Upper lobe of right lung (tissue), 1 donor: Measurements from ENCODE around the gene FCN1. TPM values are rescaled to one million over a fixed set of nuclear protein-coding genes. Genes with fewer than 3 reads are reported as not detected.

Experiments used
- ATAC-seq: fragments of 200-7000 bp; cut with Tn5 transposase; one replicate; pipeline ENCODE4 v1.9.1; 2020; ENCODE audit warnings: mild to moderate bottlenecking, moderate library complexity
- DNase-seq: peaks from one replicate; pipeline ENCODE4 v3.0.0-alpha.2; 2020
- H3K27ac ChIP-seq: fragments of 200-600 bp; one replicate; pipeline ENCODE4 v1.8.0; 2022
- H3K27me3 ChIP-seq: fragments of 200-600 bp; one replicate; pipeline ENCODE4 v1.8.0; 2022; ENCODE audit warnings: mild to moderate bottlenecking
- H3K36me3 ChIP-seq: fragments of 200-600 bp; one replicate; pipeline ENCODE4 v1.8.0; 2022
- H3K4me1 ChIP-seq: fragments of 200-600 bp; one replicate; pipeline ENCODE4 v1.8.0; 2022
- H3K4me3 ChIP-seq: fragments of 200-600 bp; one replicate; pipeline ENCODE4 v1.8.0; 2022; ENCODE audit warnings: mild to moderate bottlenecking
- H3K9me3 ChIP-seq: fragments of 200-600 bp; one replicate; pipeline ENCODE4 v1.8.0; 2022
- CTCF ChIP-seq: fragments of 200-600 bp; IDR thresholded peaks from one replicate; pipeline ENCODE4 v1.8.0; 2022; ENCODE audit warnings: antibody characterized with exemption
- intact Hi-C: fragments of 100-400 bp; cut with DNase I; formaldehyde crosslinking; loops from one replicate; pipeline ENCODE4 v1.11.0; 2022
- total RNA-seq: library from RNA; stranded (reverse); fragmentation: NEBNext Ultra II Directional; extraction: Animal tissue kit (Norgen Biotek cat#: 25700); gene quantifications from one replicate; pipeline ENCODE4 v1.2.1, GENCODE V29; 2021
- donor health status: DM: no; HTN: yes; CAD: no; lungs with severe emphysema.

FCN1 gene
- total RNA-seq, 1 donor from 2014 or later, result 63.0 TPM

- TF ChIP-seq CTCF, result no peak
- peaks cover 10% of the 10 kb centered on the region for H3K27me3 ChIP-seq
- peaks cover 4% of the 10 kb centered on the region for H3K4me1 ChIP-seq
- H3K4me3 ChIP-seq, result no peak overlapping the region
- ATAC-seq (no peak), DNase-seq (peak; percentile 51)
- no peaks in the 10 kb centered on the region for H3K9me3 ChIP-seq
- H3K36me3 ChIP-seq, result no peaks in the 10 kb centered on the region
- intact Hi-C loops, result no loop called here
- no peak overlapping the region for H3K27ac ChIP-seq
Observed at GRCh38 chr9:134964271-134965055, 46.8 kb upstream of the FCN1 start.

- H3K4me1 ChIP-seq, result peaks cover 4% of the 10 kb centered on the region
- H3K4me3 ChIP-seq, result no peak overlapping the region
- no peak overlapping the region for H3K27ac ChIP-seq
- intact Hi-C loops, result no loop called here
- ATAC-seq (no peak), DNase-seq (peak; percentile 21)
- no peaks in the 10 kb centered on the region for H3K9me3 ChIP-seq
- TF ChIP-seq CTCF, result no peak
- no peaks in the 10 kb centered on the region for H3K36me3 ChIP-seq
- H3K27me3 ChIP-seq, result peaks cover 4% of the 10 kb centered on the region
Observed at GRCh38 chr9:134963546-134963945, 45.8 kb upstream of the FCN1 start.

GRCh38 chr9:134962973-134963364 lies 45.3 kb upstream of the FCN1 start:
- no peak for ATAC-seq
- intact Hi-C loops, result no loop called here
- H3K9me3 ChIP-seq, result no peaks in the 10 kb centered on the region
- H3K4me3 ChIP-seq, result no peak overlapping the region
- no peak overlapping the region for H3K27ac ChIP-seq
- no peak for TF ChIP-seq CTCF
- DNase-seq, result peak; percentile 59
- no peaks in the 10 kb centered on the region for H3K36me3 ChIP-seq
- peaks cover 4% of the 10 kb centered on the region for H3K4me1 ChIP-seq
- no peaks in the 10 kb centered on the region for H3K27me3 ChIP-seq

- no peak for TF ChIP-seq CTCF
- Histone ChIP-seq H3K27me3 (no peaks in the 10 kb centered on the region), H3K36me3 (no peaks in the 10 kb centered on the region), H3K4me1 (peaks cover 4% of the 10 kb centered on the region), H3K4me3 (no peak overlapping the region), H3K9me3 (no peaks in the 10 kb centered on the region), H3K27ac (no peak overlapping the region)
- ATAC-seq (no peak), DNase-seq (peak; percentile 55)
- intact Hi-C loops, result no loop called here
Observed at GRCh38 chr9:134962065-134962972, 44.6 kb upstream of the FCN1 start.

- DNase-seq, result peak; percentile 51
- intact Hi-C loops, result no loop called here
- no peak overlapping the region for H3K27ac ChIP-seq
- ATAC-seq, result no peak
- peaks cover 4% of the 10 kb centered on the region for H3K4me1 ChIP-seq
- no peak overlapping the region for H3K4me3 ChIP-seq
- no peaks in the 10 kb centered on the region for H3K9me3 ChIP-seq
- H3K36me3 ChIP-seq, result no peaks in the 10 kb centered on the region
- no peak for TF ChIP-seq CTCF
- no peaks in the 10 kb centered on the region for H3K27me3 ChIP-seq
Observed at GRCh38 chr9:134961331-134962064, 43.8 kb upstream of the FCN1 start.
